ENCODE data around the gene CIC.

DNA sequence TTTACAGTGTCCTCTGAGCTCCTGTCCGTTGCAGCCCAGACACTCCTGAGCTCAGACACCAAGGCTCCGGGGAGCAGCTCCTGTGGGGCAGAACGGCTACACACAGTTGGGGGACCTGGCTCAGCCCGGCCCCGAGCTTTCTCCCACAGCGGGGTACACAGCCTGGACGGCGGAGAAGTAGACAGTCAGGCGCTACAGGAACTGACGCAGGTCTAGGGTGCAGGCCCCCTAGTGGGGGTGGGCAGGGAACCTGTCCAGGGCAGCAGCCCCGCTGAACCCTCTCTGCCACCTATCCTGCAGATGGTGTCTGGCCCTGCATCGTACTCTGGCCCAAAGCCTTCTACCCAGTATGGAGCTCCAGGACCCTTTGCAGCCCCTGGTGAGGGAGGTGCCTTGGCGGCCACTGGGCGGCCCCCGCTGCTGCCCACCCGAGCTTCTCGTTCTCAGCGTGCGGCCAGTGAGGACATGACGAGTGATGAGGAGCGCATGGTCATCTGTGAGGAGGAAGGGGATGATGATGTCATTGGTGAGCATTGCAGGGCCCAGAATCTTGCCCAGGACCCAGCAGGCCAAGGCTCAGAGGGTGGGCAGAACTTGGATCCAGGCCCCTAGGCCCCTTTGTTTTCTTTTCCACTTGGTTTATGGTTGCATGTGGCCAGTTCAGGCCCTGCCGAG, 20.0 kb downstream of the CIC start:
- no peak for TF ChIP-seq CTCF (IDR thresholded peaks at IDR 0.05)
- TF ChIP-seq POLR2A (IDR thresholded peaks at IDR 0.05), result no peak

All from lower leg skin (tissue), 3 donors.